Measurements from ENCODE around the gene TMEM80. TPM values are rescaled to one million over a fixed set of nuclear protein-coding genes. Genes with fewer than 3 reads are reported as not detected.

Gene TMEM80
- total and polyA plus RNA-seq, 2 of the 8 experiments (the other 6 are each of a cell fraction or from before 2014, with no cell fraction given), result 8.0 to 16.3 TPM

- CTCF ChIA-PET (ENCODE audit: partially characterized antibody), result interaction anchor here (0.6 to 1.5 kb wide), 5 partner anchors 9 to 89 kb away, joined by 3 read pairs; partner anchors contain the start of gene DRD4
Observed at GRCh38 chr11:646214-646613, 49.4 kb upstream of the TMEM80 start.

More at GRCh38 chr11:646214-646613, 49.4 kb upstream of the TMEM80 start:
- no peak overlapping the region for H3K14ac ChIP-seq (ENCODE audit: insufficient read length)
- no peaks in the 10 kb centered on the region for H3K79me1 ChIP-seq (ENCODE audit: low read depth, low read length)
- H3K27ac ChIP-seq (ENCODE audit: low read depth, low read length), result no peak overlapping the region
- no peak overlapping the region for H2BK20ac ChIP-seq (ENCODE audit: low read length)
- no peak overlapping the region for H2BK5ac ChIP-seq (ENCODE audit: low read depth, low read length)
- peaks cover 0 to 6% (median 3%) of the 10 kb centered on the region in 4 experiments; a peak in 4 of 8 replicates for H3K36me3 ChIP-seq (ENCODE audit: control insufficient read depth in 2 of 4, insufficient read depth in 4 of 4, low read length in 3 of 4)
- no peak overlapping the region for H4K5ac ChIP-seq (ENCODE audit: insufficient read length, low read depth, low read length)
- H3K4me2 ChIP-seq (ENCODE audit: insufficient read depth in 1 of 2, low read depth in 2 of 2, low read length in 2 of 2), result no peak overlapping the region
- TF ChIP-seq RFX5 (IDR thresholded peaks at IDR 0.05; ENCODE audit: borderline replicate concordance, low read depth, low read length), result no peak
- TF ChIP-seq YY1 (IDR thresholded peaks at IDR 0.05; ENCODE audit: low read depth, low read length), result no peak
- no peak for TF ChIP-seq SUZ12 (IDR thresholded peaks at IDR 0.05; ENCODE audit: low read length)
- TF ChIP-seq CTCF (IDR thresholded peaks at IDR 0.05; ENCODE audit: control extremely low read depth in 1 of 3, insufficient read depth in 1 of 3, low read depth in 1 of 3, low read length in 3 of 3), result no peak
- no peak for TF ChIP-seq BACH1 (IDR thresholded peaks at IDR 0.05; ENCODE audit: low read length)
- no peak for TF ChIP-seq EZH2 (IDR thresholded peaks at IDR 0.05; ENCODE audit: low read depth, low read length, severe bottlenecking)
- TF ChIP-seq FOSL1 (IDR thresholded peaks at IDR 0.05; ENCODE audit: insufficient read depth, low read depth, low read length), result no peak
- TF ChIP-seq CHD2 (IDR thresholded peaks at IDR 0.05; ENCODE audit: low read length), result no peak
- peaks cover 0 to 4% of the 10 kb centered on the region in 2 experiments for H4K20me1 ChIP-seq (replicated peaks in 1 of 2; ENCODE audit: control insufficient read depth in 1 of 2, insufficient read depth in 2 of 2, low read length in 2 of 2)
- no peak overlapping the region for H2BK12ac ChIP-seq (ENCODE audit: low read depth, low read length)
- H2BK120ac ChIP-seq (replicated peaks; ENCODE audit: low read depth, low read length), result no peak overlapping the region
- no peak overlapping the region for H3K23ac ChIP-seq (ENCODE audit: insufficient read length)
- no peak for DNase-seq (ENCODE audit: low read depth in 1 of 2, low spot score in 2 of 2)
- no peak overlapping the region for H2AK5ac ChIP-seq (ENCODE audit: low read depth, low read length)
- no peak overlapping the region for H2AFZ ChIP-seq (ENCODE audit: low read length)
- H2BK15ac ChIP-seq (ENCODE audit: low read length), result no peak overlapping the region
- H3K9ac ChIP-seq (replicated peaks in 1 of 4; ENCODE audit: extremely low read depth in 1 of 4, low read depth in 3 of 4, low read length in 3 of 4), result no peak overlapping the region
- no peak for FAIRE-seq
- H3K9me3 ChIP-seq (ENCODE audit: insufficient read depth in 2 of 2, low read depth in 1 of 2, low read length in 1 of 2), result no peaks in the 10 kb centered on the region; a peak in 1 of 4 replicates
- H3K18ac ChIP-seq (ENCODE audit: extremely low read depth, low read length), result no peak overlapping the region
- no peak overlapping the region for H3K4ac ChIP-seq (replicated peaks; ENCODE audit: insufficient read length, low read depth, low read length)
- peaks cover 0 to under 1% (median 0%) of the 10 kb centered on the region in 4 experiments; a peak in 2 of 7 replicates for H3K4me1 ChIP-seq (replicated peaks in 1 of 4; ENCODE audit: control insufficient read depth in 3 of 4, insufficient read depth in 4 of 4, low read length in 3 of 4)
- no peaks in the 10 kb centered on the region for H3K79me2 ChIP-seq (ENCODE audit: control insufficient read depth in 1 of 2, insufficient read depth in 2 of 2, low read length in 2 of 2)
- H3K27me3 ChIP-seq (replicated peaks in 1 of 4; ENCODE audit: control insufficient read depth in 3 of 4, extremely low read depth in 1 of 4, insufficient read depth in 3 of 4, low read length in 3 of 4), result no peaks in the 10 kb centered on the region; a peak in 1 of 7 replicates
- no peak overlapping the region for H4K91ac ChIP-seq (replicated peaks; ENCODE audit: insufficient read length, low read length)
- POLR2A ChIA-PET (ENCODE audit: partially characterized antibody), result interaction anchor here (0.7 to 4.2 kb wide), 6 partner anchors 10 to 132 kb away, joined by 3 to 19 read pairs (median 3); partner anchors contain the start of gene SCT
- no peak overlapping the region for H4K8ac ChIP-seq (ENCODE audit: extremely low read depth, insufficient read depth, low read length)
- no peak overlapping the region for H3K4me3 ChIP-seq (ENCODE audit: extremely low read depth in 1 of 4, insufficient read depth in 2 of 4, low read depth in 3 of 4, low read length in 4 of 4)
- H3K56ac ChIP-seq (replicated peaks; ENCODE audit: insufficient read length, low read depth, low read length), result no peak overlapping the region
- H3K23me2 ChIP-seq (ENCODE audit: low read depth, low read length), result no peaks in the 10 kb centered on the region
- WGBS, 2 experiments (ENCODE audit: extremely low coverage in 1 of 2, insufficient coverage in 1 of 2, insufficient read length in 1 of 2, insufficient replicate concordance in 2 of 2, low coverage in 1 of 2, low lambda C conversion rate in 2 of 2, missing lambda C conversion rate in 1 of 2), result 97% methylated on average over 9 of the region's 14 CpGs; no CpG with 5 or more reads in 1 of the 2 experiments
